ENCODE results near the gene STYXL1. TPM values are rescaled to one million over a fixed set of nuclear protein-coding genes. Genes with fewer than 3 reads are reported as not detected.

The STYXL1 gene
- total RNA-seq, 1 experiment from 2014 or later = 61.3 TPM

- H3K9ac ChIP-seq (ENCODE audit: low read length) = no peak overlapping the region
- intact Hi-C loops (cut with micrococcal nuclease) = no loop called here
- no peaks in the 10 kb centered on the region for H3K9me2 ChIP-seq (replicated peaks; ENCODE audit: low read length)
- ATAC-seq (no peak), DNase-seq (no peak)
- BruUV-seq (replicated peaks) = no TSS peak
- H4K20me1 ChIP-seq (ENCODE audit: low read length) = no peaks in the 10 kb centered on the region
- H3K4me3 ChIP-seq (ENCODE audit: low read length) = no peak overlapping the region
- no peaks in the 10 kb centered on the region for H3K9me3 ChIP-seq (ENCODE audit: low read length)
- no peaks in the 10 kb centered on the region for H3K79me2 ChIP-seq (ENCODE audit: low read length)
- no peaks in the 10 kb centered on the region; the same call in 1 of the 2 replicates for H3K36me3 ChIP-seq (ENCODE audit: low read depth, low read length)
- no peaks in the 10 kb centered on the region for H3K27me3 ChIP-seq (ENCODE audit: low read length)
- no peaks in the 10 kb centered on the region for H3F3A ChIP-seq (ENCODE audit: low read length, unreplicated experiment)
- no peak overlapping the region for H2AFZ ChIP-seq (ENCODE audit: low read length)
- no peak for TF ChIP-seq CTCF (conservative IDR thresholded peaks at IDR 0.05; ENCODE audit: low read depth, low read length)
- ChIA-PET CTCF (no interaction called here), POLR2A (ENCODE audit: unreplicated experiment) (interaction anchor here (0.6 kb wide), 1 partner anchor 29 kb away, joined by 6 read pairs; no protein-coding TSS in a partner anchor)
- H3K4me2 ChIP-seq (ENCODE audit: low read length) = no peak overlapping the region
- no peak overlapping the region for H3K27ac ChIP-seq (ENCODE audit: low read length)
- H3K4me1 ChIP-seq (ENCODE audit: insufficient read depth, low read length) = no peaks in the 10 kb centered on the region
Observed at GRCh38 chr7:75969704-75970498, 77.9 kb downstream of the STYXL1 start.

- no peak overlapping the region for H3K9ac ChIP-seq (ENCODE audit: low read length)
- intact Hi-C loops (cut with micrococcal nuclease) = no loop called here
- ChIA-PET POLR2A (ENCODE audit: unreplicated experiment) (no interaction called here), CTCF (no interaction called here)
- no peak for ATAC-seq
- no peak for DNase-seq
- no peak overlapping the region for H3K4me3 ChIP-seq (ENCODE audit: low read length)
- no peaks in the 10 kb centered on the region; the same call in 1 of the 2 replicates for H3K36me3 ChIP-seq (ENCODE audit: low read depth, low read length)
- TF ChIP-seq EZH2 (IDR thresholded peaks at IDR 0.05; ENCODE audit: low read length, unreplicated experiment) (no peak), CTCF (conservative IDR thresholded peaks at IDR 0.05; ENCODE audit: low read depth, low read length) (no peak), EZH2phosphoT487 (IDR thresholded peaks at IDR 0.05; ENCODE audit: borderline replicate concordance, low read length) (no peak)
- H3K9me2 ChIP-seq (replicated peaks; ENCODE audit: low read length) = no peaks in the 10 kb centered on the region
- no peaks in the 10 kb centered on the region for H4K20me1 ChIP-seq (ENCODE audit: low read length)
- no peaks in the 10 kb centered on the region for H3F3A ChIP-seq (ENCODE audit: low read length, unreplicated experiment)
- H3K79me2 ChIP-seq (ENCODE audit: low read length) = no peaks in the 10 kb centered on the region
- H3K27ac ChIP-seq (ENCODE audit: low read length) = no peak overlapping the region
- H3K4me1 ChIP-seq (ENCODE audit: insufficient read depth, low read length) = no peaks in the 10 kb centered on the region
- H3K9me3 ChIP-seq (ENCODE audit: low read length) = no peaks in the 10 kb centered on the region
- H2AFZ ChIP-seq (ENCODE audit: low read length) = no peak overlapping the region
- no TSS peak for BruUV-seq (replicated peaks)
- H3K4me2 ChIP-seq (ENCODE audit: low read length) = no peak overlapping the region
- no peaks in the 10 kb centered on the region for H3K27me3 ChIP-seq (ENCODE audit: low read length)
Observed at GRCh38 chr7:75969182-75969581, 78.6 kb downstream of the STYXL1 start.

GRCh38 chr7:75968561-75969001 lies 79.2 kb downstream of the STYXL1 start:
- Histone ChIP-seq H3K4me2 (ENCODE audit: low read length) (no peak overlapping the region), H4K20me1 (ENCODE audit: low read length) (no peaks in the 10 kb centered on the region), H3K27ac (ENCODE audit: low read length) (no peak overlapping the region), H3K79me2 (ENCODE audit: low read length) (no peaks in the 10 kb centered on the region), H3K27me3 (ENCODE audit: low read length) (no peaks in the 10 kb centered on the region), H3K4me3 (ENCODE audit: low read length) (no peak overlapping the region), H3K9me2 (replicated peaks; ENCODE audit: low read length) (no peaks in the 10 kb centered on the region), H3K4me1 (ENCODE audit: insufficient read depth, low read length) (no peaks in the 10 kb centered on the region), H3F3A (ENCODE audit: low read length, unreplicated experiment) (no peaks in the 10 kb centered on the region), H3K36me3 (ENCODE audit: low read depth, low read length) (no peaks in the 10 kb centered on the region), H3K9ac (ENCODE audit: low read length) (no peak overlapping the region), H3K9me3 (ENCODE audit: low read length) (no peaks in the 10 kb centered on the region), H2AFZ (ENCODE audit: low read length) (no peak overlapping the region)
- ChIA-PET POLR2A (ENCODE audit: unreplicated experiment) (no interaction called here), CTCF (no interaction called here)
- ATAC-seq (no peak), DNase-seq (no peak)
- no peak for TF ChIP-seq EZH2 (IDR thresholded peaks at IDR 0.05; ENCODE audit: low read length, unreplicated experiment)
- TF ChIP-seq CTCF (conservative IDR thresholded peaks at IDR 0.05; ENCODE audit: low read depth, low read length) = no peak
- TF ChIP-seq EZH2phosphoT487 (IDR thresholded peaks at IDR 0.05; ENCODE audit: borderline replicate concordance, low read length) = no peak
- intact Hi-C loops (cut with micrococcal nuclease) = no loop called here
- no TSS peak for BruUV-seq (replicated peaks)

Measured in PC-3 (cell line).